Measurements from ENCODE around the gene SLC25A36. TPM values are rescaled to one million over a fixed set of nuclear protein-coding genes. Genes with fewer than 3 reads are reported as not detected.

Gene SLC25A36
- polyA plus RNA-seq, 1 of the 3 experiments (the other 2 are of a cell fraction) = 23.3 TPM

DNA sequence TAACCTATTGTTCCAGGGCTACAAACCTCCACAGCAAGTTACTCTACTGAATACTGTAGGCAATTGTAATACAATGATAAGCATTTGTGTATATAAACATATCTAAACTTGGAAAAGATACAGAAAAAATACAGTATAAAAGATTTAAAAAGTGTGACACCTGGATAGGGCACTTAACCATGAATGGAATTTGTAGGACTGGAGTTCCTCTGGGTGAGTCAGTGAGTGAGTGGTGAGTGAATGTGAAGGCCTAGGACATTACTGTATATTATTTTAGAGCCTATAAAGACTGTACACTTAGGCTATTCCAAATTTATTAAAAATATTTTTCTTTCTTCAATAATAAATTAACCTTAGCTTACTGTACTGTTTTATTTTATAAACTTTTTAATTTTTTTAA, 38.4 kb upstream of the SLC25A36 start:
- no peaks in the 10 kb centered on the region for H3K36me3 ChIP-seq (replicated peaks in 1 of 2; ENCODE audit: control insufficient read depth in 1 of 2, insufficient read depth in 2 of 2, low read length in 1 of 2)
- POLR2A ChIA-PET = no interaction called here
- no peaks in the 10 kb centered on the region for H3K27me3 ChIP-seq (ENCODE audit: insufficient read depth)
- H3K4me2 ChIP-seq = no peak overlapping the region
- H2AFZ ChIP-seq (ENCODE audit: low read depth) = no peak overlapping the region
- no peaks in the 10 kb centered on the region for H3K4me1 ChIP-seq (ENCODE audit: control insufficient read depth in 1 of 2, insufficient read depth in 2 of 2, low read depth in 1 of 2, low read length in 1 of 2)
- H3K9me2 ChIP-seq = no peaks in the 10 kb centered on the region
- no peaks in the 10 kb centered on the region for H3K9me3 ChIP-seq
- TF ChIP-seq, protein P1, sequence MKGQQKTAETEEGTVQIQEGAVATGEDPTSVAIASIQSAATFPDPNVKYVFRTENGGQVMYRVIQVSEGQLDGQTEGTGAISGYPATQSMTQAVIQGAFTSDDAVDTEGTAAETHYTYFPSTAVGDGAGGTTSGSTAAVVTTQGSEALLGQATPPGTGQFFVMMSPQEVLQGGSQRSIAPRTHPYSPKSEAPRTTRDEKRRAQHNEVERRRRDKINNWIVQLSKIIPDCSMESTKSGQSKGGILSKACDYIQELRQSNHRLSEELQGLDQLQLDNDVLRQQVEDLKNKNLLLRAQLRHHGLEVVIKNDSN (IDR thresholded peaks at IDR 0.05; ENCODE audit: borderline replicate concordance, low read depth) = no peak
- TF ChIP-seq, protein P2, sequence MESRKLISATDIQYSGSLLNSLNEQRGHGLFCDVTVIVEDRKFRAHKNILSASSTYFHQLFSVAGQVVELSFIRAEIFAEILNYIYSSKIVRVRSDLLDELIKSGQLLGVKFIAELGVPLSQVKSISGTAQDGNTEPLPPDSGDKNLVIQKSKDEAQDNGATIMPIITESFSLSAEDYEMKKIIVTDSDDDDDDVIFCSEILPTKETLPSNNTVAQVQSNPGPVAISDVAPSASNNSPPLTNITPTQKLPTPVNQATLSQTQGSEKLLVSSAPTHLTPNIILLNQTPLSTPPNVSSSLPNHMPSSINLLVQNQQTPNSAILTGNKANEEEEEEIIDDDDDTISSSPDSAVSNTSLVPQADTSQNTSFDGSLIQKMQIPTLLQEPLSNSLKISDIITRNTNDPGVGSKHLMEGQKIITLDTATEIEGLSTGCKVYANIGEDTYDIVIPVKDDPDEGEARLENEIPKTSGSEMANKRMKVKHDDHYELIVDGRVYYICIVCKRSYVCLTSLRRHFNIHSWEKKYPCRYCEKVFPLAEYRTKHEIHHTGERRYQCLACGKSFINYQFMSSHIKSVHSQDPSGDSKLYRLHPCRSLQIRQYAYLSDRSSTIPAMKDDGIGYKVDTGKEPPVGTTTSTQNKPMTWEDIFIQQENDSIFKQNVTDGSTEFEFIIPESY (IDR thresholded peaks at IDR 0.05; ENCODE audit: borderline replicate concordance, low read depth) = no peak
- TF ChIP-seq GATA2 (CRISPR knock-in tag; IDR thresholded peaks at IDR 0.05) (no peak), FOXJ3 (CRISPR knock-in tag; IDR thresholded peaks at IDR 0.05) (no peak), CHD2 (IDR thresholded peaks at IDR 0.05; ENCODE audit: low read length, partially characterized antibody) (no peak), RXRA (IDR thresholded peaks at IDR 0.05; ENCODE audit: borderline replicate concordance, low read depth) (no peak), JUND (IDR thresholded peaks at IDR 0.05) (no peak)
- TF ChIP-seq, protein P3, sequence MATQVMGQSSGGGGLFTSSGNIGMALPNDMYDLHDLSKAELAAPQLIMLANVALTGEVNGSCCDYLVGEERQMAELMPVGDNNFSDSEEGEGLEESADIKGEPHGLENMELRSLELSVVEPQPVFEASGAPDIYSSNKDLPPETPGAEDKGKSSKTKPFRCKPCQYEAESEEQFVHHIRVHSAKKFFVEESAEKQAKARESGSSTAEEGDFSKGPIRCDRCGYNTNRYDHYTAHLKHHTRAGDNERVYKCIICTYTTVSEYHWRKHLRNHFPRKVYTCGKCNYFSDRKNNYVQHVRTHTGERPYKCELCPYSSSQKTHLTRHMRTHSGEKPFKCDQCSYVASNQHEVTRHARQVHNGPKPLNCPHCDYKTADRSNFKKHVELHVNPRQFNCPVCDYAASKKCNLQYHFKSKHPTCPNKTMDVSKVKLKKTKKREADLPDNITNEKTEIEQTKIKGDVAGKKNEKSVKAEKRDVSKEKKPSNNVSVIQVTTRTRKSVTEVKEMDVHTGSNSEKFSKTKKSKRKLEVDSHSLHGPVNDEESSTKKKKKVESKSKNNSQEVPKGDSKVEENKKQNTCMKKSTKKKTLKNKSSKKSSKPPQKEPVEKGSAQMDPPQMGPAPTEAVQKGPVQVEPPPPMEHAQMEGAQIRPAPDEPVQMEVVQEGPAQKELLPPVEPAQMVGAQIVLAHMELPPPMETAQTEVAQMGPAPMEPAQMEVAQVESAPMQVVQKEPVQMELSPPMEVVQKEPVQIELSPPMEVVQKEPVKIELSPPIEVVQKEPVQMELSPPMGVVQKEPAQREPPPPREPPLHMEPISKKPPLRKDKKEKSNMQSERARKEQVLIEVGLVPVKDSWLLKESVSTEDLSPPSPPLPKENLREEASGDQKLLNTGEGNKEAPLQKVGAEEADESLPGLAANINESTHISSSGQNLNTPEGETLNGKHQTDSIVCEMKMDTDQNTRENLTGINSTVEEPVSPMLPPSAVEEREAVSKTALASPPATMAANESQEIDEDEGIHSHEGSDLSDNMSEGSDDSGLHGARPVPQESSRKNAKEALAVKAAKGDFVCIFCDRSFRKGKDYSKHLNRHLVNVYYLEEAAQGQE (IDR thresholded peaks at IDR 0.05; ENCODE audit: low read depth, low read length) = no peak
- TF ChIP-seq, protein P4, sequence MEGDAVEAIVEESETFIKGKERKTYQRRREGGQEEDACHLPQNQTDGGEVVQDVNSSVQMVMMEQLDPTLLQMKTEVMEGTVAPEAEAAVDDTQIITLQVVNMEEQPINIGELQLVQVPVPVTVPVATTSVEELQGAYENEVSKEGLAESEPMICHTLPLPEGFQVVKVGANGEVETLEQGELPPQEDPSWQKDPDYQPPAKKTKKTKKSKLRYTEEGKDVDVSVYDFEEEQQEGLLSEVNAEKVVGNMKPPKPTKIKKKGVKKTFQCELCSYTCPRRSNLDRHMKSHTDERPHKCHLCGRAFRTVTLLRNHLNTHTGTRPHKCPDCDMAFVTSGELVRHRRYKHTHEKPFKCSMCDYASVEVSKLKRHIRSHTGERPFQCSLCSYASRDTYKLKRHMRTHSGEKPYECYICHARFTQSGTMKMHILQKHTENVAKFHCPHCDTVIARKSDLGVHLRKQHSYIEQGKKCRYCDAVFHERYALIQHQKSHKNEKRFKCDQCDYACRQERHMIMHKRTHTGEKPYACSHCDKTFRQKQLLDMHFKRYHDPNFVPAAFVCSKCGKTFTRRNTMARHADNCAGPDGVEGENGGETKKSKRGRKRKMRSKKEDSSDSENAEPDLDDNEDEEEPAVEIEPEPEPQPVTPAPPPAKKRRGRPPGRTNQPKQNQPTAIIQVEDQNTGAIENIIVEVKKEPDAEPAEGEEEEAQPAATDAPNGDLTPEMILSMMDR (IDR thresholded peaks at IDR 0.05) = no peak
- TF ChIP-seq, protein P5, sequence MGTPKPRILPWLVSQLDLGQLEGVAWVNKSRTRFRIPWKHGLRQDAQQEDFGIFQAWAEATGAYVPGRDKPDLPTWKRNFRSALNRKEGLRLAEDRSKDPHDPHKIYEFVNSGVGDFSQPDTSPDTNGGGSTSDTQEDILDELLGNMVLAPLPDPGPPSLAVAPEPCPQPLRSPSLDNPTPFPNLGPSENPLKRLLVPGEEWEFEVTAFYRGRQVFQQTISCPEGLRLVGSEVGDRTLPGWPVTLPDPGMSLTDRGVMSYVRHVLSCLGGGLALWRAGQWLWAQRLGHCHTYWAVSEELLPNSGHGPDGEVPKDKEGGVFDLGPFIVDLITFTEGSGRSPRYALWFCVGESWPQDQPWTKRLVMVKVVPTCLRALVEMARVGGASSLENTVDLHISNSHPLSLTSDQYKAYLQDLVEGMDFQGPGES (IDR thresholded peaks at IDR 0.05; ENCODE audit: low read depth, low read length) = no peak
- CTCF ChIA-PET = no interaction called here
- DNase-seq = no peak
- no peak overlapping the region for H3K4me3 ChIP-seq (ENCODE audit: low read depth in 2 of 2, low read length in 1 of 2)
- no peak overlapping the region for H3K27ac ChIP-seq (ENCODE audit: low read depth in 2 of 2, low read length in 1 of 2)
- no peaks in the 10 kb centered on the region for H3F3A ChIP-seq (replicated peaks; ENCODE audit: insufficient read depth)
- H4K20me1 ChIP-seq (ENCODE audit: insufficient read depth) = no peaks in the 10 kb centered on the region
- no peaks in the 10 kb centered on the region for H3K79me2 ChIP-seq (ENCODE audit: insufficient read depth)
- no peak overlapping the region for H3K9ac ChIP-seq

Data from SK-N-SH (cell line).